ENCODE data around the gene RGS19. TPM values are rescaled to one million over a fixed set of nuclear protein-coding genes. Genes with fewer than 3 reads are reported as not detected.
"Not testable (repeated sequence)": the region's sequence is repeated elsewhere in the genome, so short reads cannot be mapped to it uniquely, and the experiment has no call there.

Gene RGS19, protein sequence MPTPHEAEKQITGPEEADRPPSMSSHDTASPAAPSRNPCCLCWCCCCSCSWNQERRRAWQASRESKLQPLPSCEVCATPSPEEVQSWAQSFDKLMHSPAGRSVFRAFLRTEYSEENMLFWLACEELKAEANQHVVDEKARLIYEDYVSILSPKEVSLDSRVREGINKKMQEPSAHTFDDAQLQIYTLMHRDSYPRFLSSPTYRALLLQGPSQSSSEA
- total RNA-seq (20.2 TPM), polyA plus RNA-seq (ENCODE audit: insufficient read depth, low read depth, low replicate concordance) (6.8 TPM)
- long read RNA-seq, donor 1, partial matches to known transcripts = 0 of 3 reads
- long read RNA-seq, donor 1, other reads (novel, unspliced or antisense) = 0 of 3 reads
- long read RNA-seq, donor 2, partial matches to known transcripts = 0 of 2 reads
- long read RNA-seq, donor 2, other reads (novel, unspliced or antisense) = 0 of 2 reads
- long read RNA-seq, donor 3, partial matches to known transcripts = 0 of 3 reads
- long read RNA-seq, donor 3, other reads (novel, unspliced or antisense) = 0 of 3 reads
- long read RNA-seq, donor 4 = 0 reads
- long read RNA-seq, donor 5 = 0 reads
- long read RNA-seq, donor 6 = 0 reads
- long read RNA-seq, donor 7, transcript RGS19-202 (6 exons, 1,593 nt) = major isoform, 7 of 19 reads
- long read RNA-seq, donor 7, partial matches to known transcripts = 7 of 19 reads
- long read RNA-seq, donor 7, other reads (novel, unspliced or antisense) = 4 of 19 reads
- long read RNA-seq, donor 8, partial matches to known transcripts = 0 of 5 reads
- long read RNA-seq, donor 8, other reads (novel, unspliced or antisense) = 0 of 5 reads
- long read RNA-seq, donor 9, partial matches to known transcripts = 0 of 2 reads
- long read RNA-seq, donor 9, other reads (novel, unspliced or antisense) = 0 of 2 reads
- long read RNA-seq, donor 10, partial matches to known transcripts = 0 of 2 reads
- long read RNA-seq, donor 10, other reads (novel, unspliced or antisense) = 0 of 2 reads

DNA sequence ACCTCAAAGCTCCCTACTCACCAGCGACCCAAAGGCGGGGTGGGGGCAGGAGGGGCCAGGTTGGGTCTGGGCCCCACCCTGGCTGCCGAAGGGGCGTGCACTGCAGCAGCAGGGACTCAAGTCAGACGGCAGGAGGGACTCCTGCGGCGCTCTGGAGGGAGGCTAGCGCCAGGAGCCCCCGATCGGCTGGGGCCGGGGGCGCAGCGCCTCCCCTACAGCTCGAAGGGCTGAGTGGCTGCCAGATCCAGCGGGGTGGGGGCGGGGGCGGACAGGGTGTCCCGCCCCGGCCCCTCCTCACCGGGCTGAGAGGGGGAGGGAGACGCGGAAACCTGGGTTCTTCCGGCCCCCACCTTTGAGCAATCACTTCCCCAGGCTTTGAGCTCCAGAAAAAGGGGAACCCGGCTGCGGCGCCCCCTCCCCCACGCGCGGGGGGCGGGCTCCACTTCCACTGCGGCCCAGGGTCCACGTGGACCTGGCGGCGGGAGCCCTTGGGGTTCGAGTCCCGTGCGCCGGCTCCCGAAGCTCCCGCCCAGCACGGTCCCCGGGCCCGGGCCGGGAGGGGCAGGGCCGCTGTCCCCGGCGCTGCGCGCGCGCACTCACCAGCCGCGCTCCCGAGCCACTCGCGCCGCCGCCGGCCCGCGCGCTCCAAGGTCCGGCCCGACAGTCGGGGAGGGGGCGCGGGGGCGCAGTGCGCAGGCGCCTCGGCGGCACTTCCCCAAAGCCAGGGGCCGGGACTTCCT is at the start of gene RGS19:
RGS19 (minus strand) TSS at position 246 of the 740 bp plus-strand sequence. CDS start 2,632 bp downstream, outside the sequence.
- intact Hi-C loops (cut with DNase I) = no loop called here
- TF ChIP-seq, protein P1, sequence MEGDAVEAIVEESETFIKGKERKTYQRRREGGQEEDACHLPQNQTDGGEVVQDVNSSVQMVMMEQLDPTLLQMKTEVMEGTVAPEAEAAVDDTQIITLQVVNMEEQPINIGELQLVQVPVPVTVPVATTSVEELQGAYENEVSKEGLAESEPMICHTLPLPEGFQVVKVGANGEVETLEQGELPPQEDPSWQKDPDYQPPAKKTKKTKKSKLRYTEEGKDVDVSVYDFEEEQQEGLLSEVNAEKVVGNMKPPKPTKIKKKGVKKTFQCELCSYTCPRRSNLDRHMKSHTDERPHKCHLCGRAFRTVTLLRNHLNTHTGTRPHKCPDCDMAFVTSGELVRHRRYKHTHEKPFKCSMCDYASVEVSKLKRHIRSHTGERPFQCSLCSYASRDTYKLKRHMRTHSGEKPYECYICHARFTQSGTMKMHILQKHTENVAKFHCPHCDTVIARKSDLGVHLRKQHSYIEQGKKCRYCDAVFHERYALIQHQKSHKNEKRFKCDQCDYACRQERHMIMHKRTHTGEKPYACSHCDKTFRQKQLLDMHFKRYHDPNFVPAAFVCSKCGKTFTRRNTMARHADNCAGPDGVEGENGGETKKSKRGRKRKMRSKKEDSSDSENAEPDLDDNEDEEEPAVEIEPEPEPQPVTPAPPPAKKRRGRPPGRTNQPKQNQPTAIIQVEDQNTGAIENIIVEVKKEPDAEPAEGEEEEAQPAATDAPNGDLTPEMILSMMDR (IDR thresholded peaks at IDR 0.05; ENCODE audit: borderline replicate concordance, extremely low read depth, insufficient read depth) = no peak
- FAIRE-seq = no peak

DNA sequence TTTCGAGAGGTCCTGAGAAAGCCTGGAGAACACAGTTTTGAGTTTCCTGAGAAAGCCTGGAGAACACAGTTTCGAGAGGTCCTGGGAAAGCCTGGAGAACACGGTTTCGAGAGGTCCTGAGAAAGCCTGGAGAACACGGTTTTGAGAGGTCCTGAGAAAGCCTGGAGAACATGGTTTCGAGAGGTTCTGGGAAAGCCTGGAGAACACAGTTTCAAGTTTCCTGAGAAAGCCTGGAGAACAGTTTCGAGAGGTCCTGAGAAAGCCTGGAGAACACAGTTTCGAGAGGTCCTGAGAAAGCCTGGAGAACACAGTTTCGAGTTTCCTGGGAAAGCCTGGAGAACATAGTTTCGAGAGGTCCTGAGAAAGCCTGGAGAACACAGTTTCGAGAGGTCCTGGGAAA is 44.2 kb upstream of the RGS19 start:
- H3K36me3 ChIP-seq (ENCODE audit: control insufficient read depth in 2 of 3, insufficient read depth in 3 of 3, low read length in 3 of 3); H3K4me1 ChIP-seq (ENCODE audit: control insufficient read depth in 2 of 3, insufficient read depth in 2 of 3, low read depth in 1 of 3, low read length in 3 of 3); DNase-seq; H3K27ac ChIP-seq (ENCODE audit: low read depth in 2 of 2, low read length in 2 of 2); FAIRE-seq; H3K4me3 ChIP-seq (ENCODE audit: low read length in 3 of 3); intact Hi-C loops (cut with DNase I); H3K9me3 ChIP-seq (ENCODE audit: control insufficient read depth in 2 of 3, insufficient read depth in 1 of 3, low read length in 3 of 3); H3K27me3 ChIP-seq (ENCODE audit: control insufficient read depth, insufficient read depth, low read length); H3K9ac ChIP-seq (ENCODE audit: low read length in 3 of 3): not testable (repeated sequence)

More for the DNA sequence above, at the start of gene RGS19:
- H3K4me1 ChIP-seq (ENCODE audit: control insufficient read depth in 2 of 3, insufficient read depth in 2 of 3, low read depth in 1 of 3, low read length in 3 of 3) = peaks cover 0 to 23% (median 3%) of the 10 kb centered on the region in 3 donors
- peak within 1 kb of the TSS; percentile 21 to 59 (median 28) for H3K4me3 ChIP-seq (ENCODE audit: low read length in 3 of 3)
- peak within 1 kb of the TSS in 2 of 3 donors; percentile 55 for H3K9ac ChIP-seq (ENCODE audit: low read length in 3 of 3)
- no peaks in the 10 kb centered on the region for H3K36me3 ChIP-seq (ENCODE audit: control insufficient read depth in 2 of 3, insufficient read depth in 3 of 3, low read length in 3 of 3)
- H3K27me3 ChIP-seq (ENCODE audit: control insufficient read depth, insufficient read depth, low read length) = peaks cover 2% of the 10 kb centered on the region
- no peaks in the 10 kb centered on the region for H3K9me3 ChIP-seq (ENCODE audit: control insufficient read depth in 2 of 3, insufficient read depth in 1 of 3, low read length in 3 of 3)
- peak; percentile 67 to 89 (median 84) for DNase-seq
- H3K27ac ChIP-seq (ENCODE audit: low read depth in 2 of 2, low read length in 2 of 2) = peak within 1 kb of the TSS; percentile 32 to 65

DNA sequence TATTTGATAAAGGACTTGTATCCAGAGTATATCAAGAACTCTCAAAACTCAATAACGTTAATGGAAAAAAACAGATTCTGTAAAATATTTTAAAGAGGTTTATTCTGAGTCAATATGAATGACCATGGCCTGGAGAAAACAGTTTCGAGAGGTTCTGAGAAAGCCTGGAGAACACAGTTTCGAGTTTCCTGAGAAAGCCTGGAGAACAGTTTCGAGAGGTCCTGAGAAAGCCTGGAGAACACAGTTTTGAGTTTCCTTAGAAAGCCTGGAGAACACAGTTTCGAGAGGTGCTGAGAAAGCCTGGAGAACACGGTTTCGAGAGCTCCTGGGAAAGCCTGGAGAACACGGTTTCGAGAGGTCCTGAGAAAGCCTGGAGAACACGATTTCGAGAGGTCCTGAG is 43.6 kb upstream of the RGS19 start:
- H3K9ac ChIP-seq (ENCODE audit: low read length in 3 of 3); H3K27me3 ChIP-seq (ENCODE audit: control insufficient read depth, insufficient read depth, low read length); H3K9me3 ChIP-seq (ENCODE audit: control insufficient read depth in 2 of 3, insufficient read depth in 1 of 3, low read length in 3 of 3); H3K4me1 ChIP-seq (ENCODE audit: control insufficient read depth in 2 of 3, insufficient read depth in 2 of 3, low read depth in 1 of 3, low read length in 3 of 3); DNase-seq; H3K4me3 ChIP-seq (ENCODE audit: low read length in 3 of 3); FAIRE-seq; intact Hi-C loops (cut with DNase I); H3K36me3 ChIP-seq (ENCODE audit: control insufficient read depth in 2 of 3, insufficient read depth in 3 of 3, low read length in 3 of 3); H3K27ac ChIP-seq (ENCODE audit: low read depth in 2 of 2, low read length in 2 of 2): not testable (repeated sequence)

DNA sequence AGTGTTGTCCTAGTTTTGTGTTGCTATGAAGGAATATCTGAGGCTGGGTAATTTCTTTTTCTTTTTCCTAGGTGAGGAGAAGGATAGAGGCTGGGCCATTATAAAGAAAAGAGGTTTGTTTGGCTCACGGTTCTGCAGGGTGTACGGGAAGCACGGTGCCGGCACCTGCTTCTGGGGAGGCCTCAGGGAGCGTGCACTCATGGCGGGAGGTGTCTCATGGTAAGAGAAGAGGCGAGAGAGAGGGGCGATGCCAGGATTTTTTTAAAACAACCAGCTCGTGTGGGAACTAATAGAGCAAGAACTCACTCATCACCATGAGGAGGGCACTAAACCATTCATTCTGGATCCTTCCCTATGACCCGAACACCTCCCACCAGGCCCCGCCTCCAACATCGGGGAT is 42.3 kb upstream of the RGS19 start:
- TF ChIP-seq, protein P1 (IDR thresholded peaks at IDR 0.05; ENCODE audit: borderline replicate concordance, extremely low read depth, insufficient read depth) = no peak
- Histone ChIP-seq H3K36me3 (ENCODE audit: control insufficient read depth in 2 of 3, insufficient read depth in 3 of 3, low read length in 3 of 3) (no peaks in the 10 kb centered on the region), H3K27ac (ENCODE audit: low read depth in 2 of 2, low read length in 2 of 2) (no peak overlapping the region), H3K9me3 (ENCODE audit: control insufficient read depth in 2 of 3, insufficient read depth in 1 of 3, low read length in 3 of 3) (no peaks in the 10 kb centered on the region), H3K4me1 (ENCODE audit: control insufficient read depth in 2 of 3, insufficient read depth in 2 of 3, low read depth in 1 of 3, low read length in 3 of 3) (peaks cover 0 to 6% (median 0%) of the 10 kb centered on the region in 3 donors), H3K27me3 (ENCODE audit: control insufficient read depth, insufficient read depth, low read length) (no peaks in the 10 kb centered on the region), H3K4me3 (ENCODE audit: low read length in 3 of 3) (no peak overlapping the region), H3K9ac (ENCODE audit: low read length in 3 of 3) (no peak overlapping the region)
- intact Hi-C loops (cut with DNase I) = no loop called here
- FAIRE-seq (no peak), DNase-seq (peak in 1 of 5 donors; percentile 38)
